Neural cell (in vitro differentiated cells): ENCODE results near the gene TAS1R2. TPM values are rescaled to one million over a fixed set of nuclear protein-coding genes. Genes with fewer than 3 reads are reported as not detected.

ENCODE experiments used
- H2AFZ ChIP-seq: fragments of 200-600, 300-800 bp; sonication (generic), shearing (Covaris generic); 2 replicates; pipeline ENCODE4 v1.6.0; 2014; ENCODE audit warnings: low read depth, mild to moderate bottlenecking, antibody characterized with exemption, low read length, moderate library complexity
- H3F3A ChIP-seq: fragments of 200-600 bp; shearing (Covaris generic); 2 replicates; pipeline ENCODE4 v1.6.1; 2016; ENCODE audit warnings: mild to moderate bottlenecking, moderate library complexity, mixed read lengths, antibody characterized with exemption, low read length; ENCODE audit not compliant: insufficient read depth, poor library complexity, severe bottlenecking
- H3K27ac ChIP-seq: fragments of 200-600, 300-800 bp; sonication (generic), shearing (Covaris generic); 2 replicates; pipeline ENCODE4 v1.5.1; 2014; ENCODE audit warnings: mild to moderate bottlenecking, low read length, moderate library complexity
- H3K27me3 ChIP-seq: fragments of 300-800, 200-600 bp; sonication (generic), shearing (Covaris generic); 2 replicates; pipeline ENCODE4 v1.6.0; 2014; ENCODE audit warnings: mild to moderate bottlenecking, low read depth, low read length, moderate library complexity; ENCODE audit not compliant: insufficient read depth
- H3K36me3 ChIP-seq: fragments of 300-800, 200-600 bp; sonication (generic), shearing (Covaris generic); 2 replicates; pipeline ENCODE4 v1.5.1; 2014; ENCODE audit warnings: mild to moderate bottlenecking, antibody characterized with exemption, low read length, moderate library complexity; ENCODE audit not compliant: insufficient read depth
- H3K4me2 ChIP-seq: fragments of 300-800, 200-600 bp; sonication (generic), shearing (Covaris generic); 2 replicates; pipeline ENCODE4 v1.6.0; 2014; ENCODE audit warnings: mild to moderate bottlenecking, low read length
- H3K4me3 ChIP-seq: fragments of 300-800, 200-600 bp; sonication (generic), shearing (Covaris generic); 2 replicates; pipeline ENCODE4 v1.5.1; 2014; ENCODE audit warnings: mild to moderate bottlenecking, low read length, moderate library complexity
- H3K79me2 ChIP-seq: fragments of 200-600 bp; shearing (Covaris generic); replicated peaks from 2 replicates; pipeline ENCODE4 v1.6.0; 2014; ENCODE audit warnings: mild to moderate bottlenecking, low read length, moderate library complexity; ENCODE audit not compliant: insufficient read depth
- H3K9ac ChIP-seq: fragments of 300-800, 200-600 bp; sonication (generic), shearing (Covaris generic); 2 replicates; pipeline ENCODE4 v1.6.1; 2016; ENCODE audit warnings: mild to moderate bottlenecking, low read length, mixed read lengths
- H3K9me2 ChIP-seq: fragments of 200-600 bp; shearing (Covaris generic); 2 replicates; pipeline ENCODE4 v1.6.1; 2016; ENCODE audit warnings: mild to moderate bottlenecking, low read length, mixed read lengths; ENCODE audit not compliant: insufficient read depth
- H3K9me3 ChIP-seq: fragments of 200-600, 300-800 bp; sonication (generic), shearing (Covaris generic); 2 replicates; pipeline ENCODE4 v1.6.1; 2016; ENCODE audit warnings: mild to moderate bottlenecking, mixed run types, low read length, moderate library complexity, mixed read lengths
- H4K20me1 ChIP-seq: fragments of 200-600 bp; shearing (Covaris generic); 2 replicates; pipeline ENCODE4 v1.6.1; 2016; ENCODE audit warnings: mild to moderate bottlenecking, mixed run types; ENCODE audit not compliant: insufficient read depth
- EP300 ChIP-seq: fragments of 450-650 bp; conservative IDR thresholded peaks from 2 replicates; pipeline ENCODE4 v1.6.1; 2014; ENCODE audit warnings: antibody characterized with exemption, mild to moderate bottlenecking, moderate library complexity; ENCODE audit not compliant: poor library complexity, severe bottlenecking
- EZH2 ChIP-seq: fragments of 200-600, 300-800 bp; shearing (Covaris generic), sonication (generic); IDR thresholded peaks from 2 replicates; pipeline ENCODE4 v1.6.1; 2014; ENCODE audit warnings: antibody characterized with exemption, low read length, borderline replicate concordance, mild to moderate bottlenecking; ENCODE audit not compliant: insufficient read depth, poor library complexity, severe bottlenecking
- MXI1 ChIP-seq: fragments of 450-650 bp; conservative IDR thresholded peaks from 2 replicates; pipeline ENCODE4 v1.6.1; 2014; ENCODE audit warnings: antibody characterized with exemption, mild to moderate bottlenecking; ENCODE audit not compliant: poor library complexity, severe bottlenecking
- POLR2AphosphoS5 ChIP-seq: IDR thresholded peaks from 2 replicates; pipeline ENCODE4 v1.6.1; 2012
- RAD21 ChIP-seq: fragments of 450-650 bp; conservative IDR thresholded peaks from 2 replicates; pipeline ENCODE4 v1.6.1; 2014; ENCODE audit warnings: antibody characterized with exemption, mild to moderate bottlenecking, moderate library complexity
- SMC3 ChIP-seq: fragments of 450-650 bp; conservative IDR thresholded peaks from 2 replicates; pipeline ENCODE4 v1.6.1; 2014; ENCODE audit warnings: antibody characterized with exemption, mild to moderate bottlenecking, moderate library complexity; ENCODE audit not compliant: poor library complexity
- TAF1 ChIP-seq: IDR thresholded peaks from 2 replicates; pipeline ENCODE4 v1.6.1; 2012; ENCODE audit warnings: low read depth
- polyA plus RNA-seq: library from polyadenylated mRNA; depleted of rRNA; stranded (reverse); fragments of >200 nt; gene quantifications from 2 replicates; pipeline ENCODE4 v1.2.3, GENCODE V29; 2014
- TF ChIP-seq, protein P1 (sequence below): fragments of 450-650 bp; IDR thresholded peaks from 2 replicates; pipeline ENCODE4 v1.5.1; 2014; ENCODE audit warnings: antibody characterized with exemption, mild to moderate bottlenecking, moderate library complexity; ENCODE audit not compliant: poor library complexity, severe bottlenecking
- TF ChIP-seq, protein P2 (sequence below): IDR thresholded peaks from 2 replicates; pipeline ENCODE4 v1.6.1; 2012; ENCODE audit warnings: borderline replicate concordance

Gene TAS1R2
- polyA plus RNA-seq, 1 donor from 2014 or later: not detected

DNA sequence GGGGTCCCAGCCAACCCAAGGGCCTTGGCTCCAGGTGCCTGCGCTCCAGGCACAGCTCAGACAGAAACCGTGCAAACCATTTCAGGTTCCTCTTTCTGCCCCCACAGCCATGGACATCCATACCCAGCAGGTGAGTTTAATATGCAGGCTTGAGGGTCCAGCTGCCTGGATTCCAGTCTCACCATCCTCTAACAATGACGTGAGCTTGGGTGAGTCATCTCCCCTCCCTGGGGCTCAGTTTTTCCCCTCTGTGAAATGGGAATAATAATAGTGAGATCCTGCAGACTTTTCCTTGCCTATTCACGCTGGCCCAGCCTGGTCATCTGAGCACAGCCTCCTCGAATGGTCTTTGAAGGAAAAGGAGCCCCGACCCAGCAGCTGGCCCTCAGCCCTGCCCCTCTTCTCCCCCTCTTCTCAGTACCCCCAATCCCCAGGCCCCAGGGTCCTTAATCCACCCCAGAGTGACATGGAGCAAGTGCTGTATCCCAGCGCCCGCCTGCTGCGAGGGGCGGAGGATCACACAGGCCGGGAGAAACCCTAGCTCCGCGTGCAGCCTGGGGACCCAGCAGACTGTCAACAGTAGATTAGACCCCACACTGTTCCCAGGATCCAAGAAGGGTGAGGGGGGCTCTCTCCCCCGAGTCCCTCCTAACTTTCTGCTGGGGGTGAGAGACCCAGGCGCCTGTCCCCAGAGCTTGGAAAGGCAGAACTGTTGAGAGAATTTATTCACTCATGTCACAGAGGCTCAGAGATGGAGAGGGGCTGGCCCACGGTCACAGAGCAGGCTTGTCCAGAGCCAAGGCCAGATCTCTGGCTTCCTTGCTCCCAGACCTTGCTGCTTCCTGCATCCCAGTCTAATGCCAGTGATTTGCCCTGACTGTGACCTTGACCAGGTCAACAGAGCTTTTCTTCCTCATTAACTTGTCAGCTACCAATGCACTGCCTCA is 49.2 kb downstream of the TAS1R2 start:
- H3F3A ChIP-seq: no peaks in the 10 kb centered on the region
- no peak overlapping the region for H2AFZ ChIP-seq
- H3K9ac ChIP-seq: no peak overlapping the region
- H3K4me2 ChIP-seq: no peak overlapping the region
- H3K36me3 ChIP-seq: no peaks in the 10 kb centered on the region
- no peak overlapping the region for H3K27ac ChIP-seq
- no peaks in the 10 kb centered on the region for H4K20me1 ChIP-seq
- TF ChIP-seq EZH2: no peak
- TF ChIP-seq TAF1: no peak
- TF ChIP-seq, protein P1, sequence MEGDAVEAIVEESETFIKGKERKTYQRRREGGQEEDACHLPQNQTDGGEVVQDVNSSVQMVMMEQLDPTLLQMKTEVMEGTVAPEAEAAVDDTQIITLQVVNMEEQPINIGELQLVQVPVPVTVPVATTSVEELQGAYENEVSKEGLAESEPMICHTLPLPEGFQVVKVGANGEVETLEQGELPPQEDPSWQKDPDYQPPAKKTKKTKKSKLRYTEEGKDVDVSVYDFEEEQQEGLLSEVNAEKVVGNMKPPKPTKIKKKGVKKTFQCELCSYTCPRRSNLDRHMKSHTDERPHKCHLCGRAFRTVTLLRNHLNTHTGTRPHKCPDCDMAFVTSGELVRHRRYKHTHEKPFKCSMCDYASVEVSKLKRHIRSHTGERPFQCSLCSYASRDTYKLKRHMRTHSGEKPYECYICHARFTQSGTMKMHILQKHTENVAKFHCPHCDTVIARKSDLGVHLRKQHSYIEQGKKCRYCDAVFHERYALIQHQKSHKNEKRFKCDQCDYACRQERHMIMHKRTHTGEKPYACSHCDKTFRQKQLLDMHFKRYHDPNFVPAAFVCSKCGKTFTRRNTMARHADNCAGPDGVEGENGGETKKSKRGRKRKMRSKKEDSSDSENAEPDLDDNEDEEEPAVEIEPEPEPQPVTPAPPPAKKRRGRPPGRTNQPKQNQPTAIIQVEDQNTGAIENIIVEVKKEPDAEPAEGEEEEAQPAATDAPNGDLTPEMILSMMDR: no peak
- no peak for TF ChIP-seq MXI1
- TF ChIP-seq POLR2AphosphoS5: no peak
- no peak for TF ChIP-seq RAD21
- TF ChIP-seq, protein P2, sequence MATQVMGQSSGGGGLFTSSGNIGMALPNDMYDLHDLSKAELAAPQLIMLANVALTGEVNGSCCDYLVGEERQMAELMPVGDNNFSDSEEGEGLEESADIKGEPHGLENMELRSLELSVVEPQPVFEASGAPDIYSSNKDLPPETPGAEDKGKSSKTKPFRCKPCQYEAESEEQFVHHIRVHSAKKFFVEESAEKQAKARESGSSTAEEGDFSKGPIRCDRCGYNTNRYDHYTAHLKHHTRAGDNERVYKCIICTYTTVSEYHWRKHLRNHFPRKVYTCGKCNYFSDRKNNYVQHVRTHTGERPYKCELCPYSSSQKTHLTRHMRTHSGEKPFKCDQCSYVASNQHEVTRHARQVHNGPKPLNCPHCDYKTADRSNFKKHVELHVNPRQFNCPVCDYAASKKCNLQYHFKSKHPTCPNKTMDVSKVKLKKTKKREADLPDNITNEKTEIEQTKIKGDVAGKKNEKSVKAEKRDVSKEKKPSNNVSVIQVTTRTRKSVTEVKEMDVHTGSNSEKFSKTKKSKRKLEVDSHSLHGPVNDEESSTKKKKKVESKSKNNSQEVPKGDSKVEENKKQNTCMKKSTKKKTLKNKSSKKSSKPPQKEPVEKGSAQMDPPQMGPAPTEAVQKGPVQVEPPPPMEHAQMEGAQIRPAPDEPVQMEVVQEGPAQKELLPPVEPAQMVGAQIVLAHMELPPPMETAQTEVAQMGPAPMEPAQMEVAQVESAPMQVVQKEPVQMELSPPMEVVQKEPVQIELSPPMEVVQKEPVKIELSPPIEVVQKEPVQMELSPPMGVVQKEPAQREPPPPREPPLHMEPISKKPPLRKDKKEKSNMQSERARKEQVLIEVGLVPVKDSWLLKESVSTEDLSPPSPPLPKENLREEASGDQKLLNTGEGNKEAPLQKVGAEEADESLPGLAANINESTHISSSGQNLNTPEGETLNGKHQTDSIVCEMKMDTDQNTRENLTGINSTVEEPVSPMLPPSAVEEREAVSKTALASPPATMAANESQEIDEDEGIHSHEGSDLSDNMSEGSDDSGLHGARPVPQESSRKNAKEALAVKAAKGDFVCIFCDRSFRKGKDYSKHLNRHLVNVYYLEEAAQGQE: no peak
- H3K27me3 ChIP-seq: no peaks in the 10 kb centered on the region
- no peaks in the 10 kb centered on the region for H3K9me3 ChIP-seq
- no peak overlapping the region for H3K4me3 ChIP-seq
- H3K79me2 ChIP-seq: no peaks in the 10 kb centered on the region
- no peaks in the 10 kb centered on the region for H3K9me2 ChIP-seq

DNA sequence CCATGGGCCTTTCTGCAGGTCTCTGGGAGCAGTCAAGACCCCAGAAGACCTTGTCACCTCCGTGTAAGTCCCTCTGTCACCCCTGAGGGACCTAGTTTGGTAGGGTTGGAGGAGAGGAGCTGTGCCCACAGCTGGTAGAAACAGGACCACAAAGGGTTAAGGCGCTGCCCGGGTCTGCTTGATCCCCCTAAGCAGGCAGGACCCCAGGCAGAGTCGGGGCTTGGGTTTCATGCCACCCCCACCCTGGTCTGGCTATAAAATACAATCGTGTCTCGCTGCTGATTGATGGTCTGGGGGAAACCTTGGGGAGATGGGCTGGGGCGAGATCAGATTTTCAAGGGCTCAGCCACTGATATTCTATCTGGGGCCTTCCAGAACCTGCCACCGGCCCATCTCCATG is 50.9 kb downstream of the TAS1R2 start:
- H2AFZ ChIP-seq: no peak overlapping the region
- H4K20me1 ChIP-seq: no peaks in the 10 kb centered on the region
- H3K79me2 ChIP-seq: no peaks in the 10 kb centered on the region
- H3K4me3 ChIP-seq: no peak overlapping the region
- H3K4me2 ChIP-seq: no peak overlapping the region
- no peak overlapping the region for H3K9ac ChIP-seq
- H3K27ac ChIP-seq: no peak overlapping the region
- H3K9me2 ChIP-seq: no peaks in the 10 kb centered on the region
- TF ChIP-seq SMC3 (no peak), TAF1 (no peak), EP300 (no peak), MXI1 (no peak), EZH2 (no peak), POLR2AphosphoS5 (no peak), RAD21 (no peak)
- TF ChIP-seq, protein P2: no peak
- TF ChIP-seq, protein P1: no peak
- H3F3A ChIP-seq: no peaks in the 10 kb centered on the region
- no peaks in the 10 kb centered on the region for H3K27me3 ChIP-seq
- no peaks in the 10 kb centered on the region for H3K36me3 ChIP-seq
- no peaks in the 10 kb centered on the region for H3K9me3 ChIP-seq
